Thoracic aorta (tissue), 2 donors: ENCODE results near the gene KIF6. TPM values are rescaled to one million over a fixed set of nuclear protein-coding genes. Genes with fewer than 3 reads are reported as not detected.

Experiments
- ATAC-seq: fragments of 150-250 bp; one replicate; pipeline ENCODE4 v1.8.0; 2017; ENCODE audit warnings: low read depth; ENCODE audit not compliant: insufficient number of reproducible peaks, low FRiP score
- DNase-seq: peaks from one replicate; pipeline ENCODE4 v3.0.0-alpha.2; 2020; ENCODE audit warnings: low spot score
- H3K27ac ChIP-seq, 2 donors: fragments of 200-600 bp; sonication (generic); 1 replicate in 1 of 2; 2 replicates in 1 of 2; pipeline ENCODE4 v1.5.1; 2016; ENCODE audit warnings: mild to moderate bottlenecking in 2 of 2, moderate library complexity in 2 of 2
- H3K27me3 ChIP-seq: fragments of 200-600 bp; sonication (generic); replicated peaks from 2 replicates; pipeline ENCODE4 v1.6.0; 2016; ENCODE audit warnings: mild to moderate bottlenecking; ENCODE audit not compliant: insufficient read depth
- H3K36me3 ChIP-seq: fragments of 200-600 bp; sonication (generic); one replicate; pipeline ENCODE4 v1.5.1; 2016
- H3K4me1 ChIP-seq, 2 donors: fragments of 200-600 bp; sonication (generic); 1 replicate in 1 of 2; 2 replicates in 1 of 2; pipeline versions ENCODE4 v1.5.1 to v1.6.0; 2016; ENCODE audit warnings: low read depth in 2 of 2, mild to moderate bottlenecking in 1 of 2; ENCODE audit not compliant: control insufficient read depth in 1 of 2
- H3K4me3 ChIP-seq: fragments of 200-600 bp; sonication (generic); 2 replicates; pipeline ENCODE4 v1.5.1; 2016; ENCODE audit warnings: mild to moderate bottlenecking
- H3K9me3 ChIP-seq: fragments of 200-600 bp; sonication (generic); 2 replicates; pipeline ENCODE4 v1.5.1; 2016
- CTCF ChIP-seq: fragments of 200-600 bp; sonication (generic); IDR thresholded peaks from one replicate; pipeline ENCODE4 v1.5.1; 2019; ENCODE audit warnings: antibody characterized with exemption
- total RNA-seq, 2 donors: library from RNA; depleted of rRNA; stranded (reverse); fragments of >200 nt; gene quantifications; one replicate each; pipeline versions ENCODE4 v1.1.0 to v1.2.3, GENCODE V29; 2016

KIF6 gene
- total RNA-seq, 2 donors from 2014 or later: not detected

GRCh38 chr6:39353698-39354315 lies 371.4 kb downstream of the KIF6 start:
- Histone ChIP-seq H3K27ac (no peak overlapping the region), H3K36me3 (no peaks in the 10 kb centered on the region), H3K27me3 (no peaks in the 10 kb centered on the region), H3K4me3 (no peak overlapping the region), H3K4me1 (no peaks in the 10 kb centered on the region), H3K9me3 (no peaks in the 10 kb centered on the region)
- DNase-seq (no peak), ATAC-seq (no peak)
- TF ChIP-seq CTCF: no peak

- Histone ChIP-seq H3K4me3 (no peak overlapping the region), H3K27me3 (no peaks in the 10 kb centered on the region), H3K36me3 (no peaks in the 10 kb centered on the region), H3K9me3 (no peaks in the 10 kb centered on the region), H3K27ac (no peak overlapping the region), H3K4me1 (peaks cover 0 to 13% of the 10 kb centered on the region in 2 donors)
- TF ChIP-seq CTCF: no peak
- ATAC-seq (no peak), DNase-seq (no peak)
These were observed 374.3 kb downstream of the KIF6 start for GRCh38 chr6:39350723-39351505.

- H3K4me3 ChIP-seq: no peak overlapping the region
- DNase-seq: no peak
- no peak overlapping the region for H3K27ac ChIP-seq
- ATAC-seq: no peak
- peaks cover 9 to 35% of the 10 kb centered on the region in 2 donors for H3K4me1 ChIP-seq
- no peak for TF ChIP-seq CTCF
- no peaks in the 10 kb centered on the region for H3K27me3 ChIP-seq
- no peaks in the 10 kb centered on the region for H3K9me3 ChIP-seq
- H3K36me3 ChIP-seq: no peaks in the 10 kb centered on the region
These were observed 376.5 kb downstream of the KIF6 start for GRCh38 chr6:39348740-39349139.

GRCh38 chr6:39347906-39348585 lies 377.2 kb downstream of the KIF6 start:
- H3K4me3 ChIP-seq: no peak overlapping the region
- H3K27ac ChIP-seq: no peak overlapping the region
- H3K4me1 ChIP-seq: peaks cover 14 to 42% of the 10 kb centered on the region in 2 donors
- peak; percentile 93 for TF ChIP-seq CTCF
- no peaks in the 10 kb centered on the region for H3K27me3 ChIP-seq
- no peaks in the 10 kb centered on the region for H3K36me3 ChIP-seq
- peak; percentile 47 for ATAC-seq
- no peak for DNase-seq
- H3K9me3 ChIP-seq: no peaks in the 10 kb centered on the region

- DNase-seq (no peak), ATAC-seq (no peak)
- TF ChIP-seq CTCF: no peak
- H3K4me3 ChIP-seq: no peak overlapping the region
- H3K9me3 ChIP-seq: no peaks in the 10 kb centered on the region
- no peak overlapping the region for H3K27ac ChIP-seq
- H3K36me3 ChIP-seq: no peaks in the 10 kb centered on the region
- peaks cover 18 to 48% of the 10 kb centered on the region in 2 donors for H3K4me1 ChIP-seq
- no peaks in the 10 kb centered on the region for H3K27me3 ChIP-seq
These were observed 378.0 kb downstream of the KIF6 start for GRCh38 chr6:39347206-39347605.
